C4-2B (cell line): ENCODE measurements around the gene SLC2A13.

ENCODE experiments used
- H3K27ac ChIP-seq: fragments of 450-650 bp; 2 replicates; pipeline ENCODE4 v1.5.1; 2017
- CTCF ChIP-seq: fragments of 450-650 bp; conservative IDR thresholded peaks from 2 replicates; pipeline ENCODE4 v1.5.1; 2017; ENCODE audit warnings: mild to moderate bottlenecking
- ZFX ChIP-seq: fragments of 450-650 bp; IDR thresholded peaks from 2 replicates; pipeline ENCODE4 v1.6.1; 2017

SLC2A13 gene

DNA sequence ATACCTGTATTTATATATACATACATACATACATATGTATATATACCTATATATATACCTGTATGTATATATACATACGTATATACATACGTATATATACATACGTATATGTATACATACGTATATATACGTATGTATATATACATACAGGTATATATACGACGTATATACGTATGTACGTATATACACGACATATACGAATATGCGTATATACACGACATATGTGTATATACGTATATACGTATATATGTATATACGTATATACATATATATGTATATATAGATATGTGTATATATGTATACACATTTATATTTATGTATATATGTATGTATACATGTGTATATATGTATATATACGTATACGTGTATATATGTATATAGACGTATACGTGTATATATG is 393.5 kb downstream of the SLC2A13 start:
- no peak overlapping the region for H3K27ac ChIP-seq
- TF ChIP-seq ZFX (no peak), CTCF (no peak)
